Measurements from ENCODE around the gene SLC1A2.
"Not testable (repeated sequence)": the region's sequence is repeated elsewhere in the genome, so short reads cannot be mapped to it uniquely, and the experiment has no call there.

SLC1A2 gene

DNA sequence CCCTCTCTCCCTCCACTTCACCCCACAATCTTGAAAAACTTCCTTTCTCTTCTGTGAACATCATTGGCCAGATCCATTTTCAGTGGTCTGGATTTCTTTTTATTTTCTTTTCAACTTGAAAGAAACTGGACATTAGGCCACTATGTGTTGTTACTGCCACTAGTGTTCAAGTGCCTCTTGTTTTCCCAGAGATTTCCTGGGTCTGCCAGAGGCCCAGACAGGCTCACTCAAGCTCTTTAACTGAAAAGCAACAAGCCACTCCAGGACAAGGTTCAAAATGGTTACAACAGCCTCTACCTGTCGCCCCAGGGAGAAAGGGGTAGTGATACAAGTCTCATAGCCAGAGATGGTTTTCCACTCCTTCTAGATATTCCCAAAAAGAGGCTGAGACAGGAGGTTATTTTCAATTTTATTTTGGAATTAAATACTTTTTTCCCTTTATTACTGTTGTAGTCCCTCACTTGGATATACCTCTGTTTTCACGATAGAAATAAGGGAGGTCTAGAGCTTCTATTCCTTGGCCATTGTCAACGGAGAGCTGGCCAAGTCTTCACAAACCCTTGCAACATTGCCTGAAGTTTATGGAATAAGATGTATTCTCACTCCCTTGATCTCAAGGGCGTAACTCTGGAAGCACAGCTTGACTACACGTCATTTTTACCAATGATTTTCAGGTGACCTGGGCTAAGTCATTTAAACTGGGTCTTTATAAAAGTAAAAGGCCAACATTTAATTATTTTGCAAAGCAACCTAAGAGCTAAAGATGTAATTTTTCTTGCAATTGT, 188.1 kb downstream of the SLC1A2 start:
- DNase-seq (ENCODE audit: extremely low read depth, insufficient read length) = no peak
- TF ChIP-seq, protein P1, sequence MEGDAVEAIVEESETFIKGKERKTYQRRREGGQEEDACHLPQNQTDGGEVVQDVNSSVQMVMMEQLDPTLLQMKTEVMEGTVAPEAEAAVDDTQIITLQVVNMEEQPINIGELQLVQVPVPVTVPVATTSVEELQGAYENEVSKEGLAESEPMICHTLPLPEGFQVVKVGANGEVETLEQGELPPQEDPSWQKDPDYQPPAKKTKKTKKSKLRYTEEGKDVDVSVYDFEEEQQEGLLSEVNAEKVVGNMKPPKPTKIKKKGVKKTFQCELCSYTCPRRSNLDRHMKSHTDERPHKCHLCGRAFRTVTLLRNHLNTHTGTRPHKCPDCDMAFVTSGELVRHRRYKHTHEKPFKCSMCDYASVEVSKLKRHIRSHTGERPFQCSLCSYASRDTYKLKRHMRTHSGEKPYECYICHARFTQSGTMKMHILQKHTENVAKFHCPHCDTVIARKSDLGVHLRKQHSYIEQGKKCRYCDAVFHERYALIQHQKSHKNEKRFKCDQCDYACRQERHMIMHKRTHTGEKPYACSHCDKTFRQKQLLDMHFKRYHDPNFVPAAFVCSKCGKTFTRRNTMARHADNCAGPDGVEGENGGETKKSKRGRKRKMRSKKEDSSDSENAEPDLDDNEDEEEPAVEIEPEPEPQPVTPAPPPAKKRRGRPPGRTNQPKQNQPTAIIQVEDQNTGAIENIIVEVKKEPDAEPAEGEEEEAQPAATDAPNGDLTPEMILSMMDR (IDR thresholded peaks at IDR 0.05; ENCODE audit: insufficient read depth, low read length, poor library complexity, severe bottlenecking) = no peak
- Histone ChIP-seq H3K4me3 (replicated peaks; ENCODE audit: low read depth, low read length) (no peak overlapping the region), H3K36me3 (ENCODE audit: control insufficient read depth, insufficient read depth, low read length) (peaks cover 15% of the 10 kb centered on the region), H3K27me3 (replicated peaks; ENCODE audit: control insufficient read depth, insufficient read depth, low read length) (no peaks in the 10 kb centered on the region)

DNA sequence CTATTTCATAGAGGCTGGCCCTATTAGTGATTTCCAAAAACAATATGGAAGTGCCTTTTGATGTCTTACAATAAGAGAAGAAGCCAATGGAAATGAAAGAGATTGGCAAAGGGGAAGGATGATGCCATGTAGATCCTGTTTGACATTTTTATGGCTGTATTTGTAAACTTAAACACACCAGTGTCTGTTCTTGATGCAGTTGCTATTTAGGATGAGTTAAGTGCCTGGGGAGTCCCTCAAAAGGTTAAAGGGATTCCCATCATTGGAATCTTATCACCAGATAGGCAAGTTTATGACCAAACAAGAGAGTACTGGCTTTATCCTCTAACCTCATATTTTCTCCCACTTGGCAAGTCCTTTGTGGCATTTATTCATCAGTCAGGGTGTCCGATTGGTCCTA, 189.0 kb downstream of the SLC1A2 start:
- Histone ChIP-seq H3K27me3 (replicated peaks; ENCODE audit: control insufficient read depth, insufficient read depth, low read length) (no peaks in the 10 kb centered on the region), H3K4me3 (replicated peaks; ENCODE audit: low read depth, low read length) (no peak overlapping the region), H3K36me3 (ENCODE audit: control insufficient read depth, insufficient read depth, low read length) (peaks cover 15% of the 10 kb centered on the region)
- DNase-seq (ENCODE audit: extremely low read depth, insufficient read length) = no peak
- TF ChIP-seq, protein P1 (IDR thresholded peaks at IDR 0.05; ENCODE audit: insufficient read depth, low read length, poor library complexity, severe bottlenecking) = no peak

DNA sequence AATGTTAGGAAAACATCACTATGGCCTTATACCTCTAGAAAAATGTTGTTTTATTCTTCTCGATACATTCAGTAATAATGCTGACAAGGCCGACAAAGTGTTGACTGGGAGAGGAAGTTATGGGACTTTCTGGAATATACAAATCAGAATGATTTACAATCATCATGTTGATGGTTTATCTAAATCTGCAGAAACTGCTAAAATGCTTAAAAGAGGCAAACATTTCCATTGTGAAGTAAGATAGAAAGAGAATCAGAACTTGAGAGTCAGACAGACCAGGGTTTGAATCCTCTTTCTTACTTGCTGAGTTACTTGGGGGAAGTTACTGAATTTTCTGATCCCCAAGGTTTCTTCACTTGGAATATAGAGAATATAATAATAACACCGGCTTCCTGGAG, 191.0 kb downstream of the SLC1A2 start:
- Histone ChIP-seq H3K27me3 (replicated peaks; ENCODE audit: control insufficient read depth, insufficient read depth, low read length) (no peaks in the 10 kb centered on the region), H3K36me3 (ENCODE audit: control insufficient read depth, insufficient read depth, low read length) (peaks cover 29% of the 10 kb centered on the region), H3K4me3 (replicated peaks; ENCODE audit: low read depth, low read length) (no peak overlapping the region)
- no peak for DNase-seq (ENCODE audit: extremely low read depth, insufficient read length)
- TF ChIP-seq, protein P1 (IDR thresholded peaks at IDR 0.05; ENCODE audit: insufficient read depth, low read length, poor library complexity, severe bottlenecking) = no peak

DNA sequence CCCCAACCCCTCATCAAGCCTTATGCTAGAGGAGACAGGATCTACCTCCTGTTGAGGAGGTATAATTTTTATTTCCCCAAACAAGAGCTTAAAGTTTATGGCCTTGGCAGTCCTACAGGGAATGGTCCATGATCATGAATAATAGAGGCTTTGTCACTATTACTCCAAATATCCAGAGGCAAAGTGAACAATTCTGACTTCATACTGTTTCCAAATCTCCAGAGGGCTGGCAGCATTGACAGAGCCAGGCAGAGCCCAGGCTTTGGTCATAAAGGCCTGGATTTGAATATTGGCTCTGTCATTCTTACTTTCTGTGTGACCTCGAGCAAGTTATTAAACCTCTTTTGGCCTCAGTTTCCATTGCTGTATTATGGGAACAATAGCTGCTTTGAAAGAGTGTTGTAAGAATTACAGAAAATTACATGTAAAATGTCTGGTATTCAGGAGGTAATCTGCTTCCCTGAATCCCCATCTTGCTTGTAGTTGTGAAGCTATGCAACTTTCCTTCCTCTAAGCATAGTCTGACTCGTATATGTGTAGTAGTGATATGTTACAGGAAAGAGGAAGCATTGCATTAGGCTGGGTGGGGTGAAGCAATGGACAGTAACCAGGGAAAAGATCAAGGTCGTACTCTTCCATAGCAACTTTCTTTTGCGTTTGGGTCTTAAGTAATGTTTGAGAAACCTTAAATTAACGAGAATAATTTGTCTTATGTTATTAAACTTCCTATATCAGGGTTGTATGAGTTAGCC, 191.6 kb downstream of the SLC1A2 start:
- DNase-seq (ENCODE audit: extremely low read depth, insufficient read length) = no peak
- H3K36me3 ChIP-seq (ENCODE audit: control insufficient read depth, insufficient read depth, low read length) = peaks cover 32% of the 10 kb centered on the region
- no peaks in the 10 kb centered on the region for H3K27me3 ChIP-seq (replicated peaks; ENCODE audit: control insufficient read depth, insufficient read depth, low read length)
- TF ChIP-seq, protein P1 (IDR thresholded peaks at IDR 0.05; ENCODE audit: insufficient read depth, low read length, poor library complexity, severe bottlenecking) = no peak
- H3K4me3 ChIP-seq (replicated peaks; ENCODE audit: low read depth, low read length) = no peak overlapping the region

DNA sequence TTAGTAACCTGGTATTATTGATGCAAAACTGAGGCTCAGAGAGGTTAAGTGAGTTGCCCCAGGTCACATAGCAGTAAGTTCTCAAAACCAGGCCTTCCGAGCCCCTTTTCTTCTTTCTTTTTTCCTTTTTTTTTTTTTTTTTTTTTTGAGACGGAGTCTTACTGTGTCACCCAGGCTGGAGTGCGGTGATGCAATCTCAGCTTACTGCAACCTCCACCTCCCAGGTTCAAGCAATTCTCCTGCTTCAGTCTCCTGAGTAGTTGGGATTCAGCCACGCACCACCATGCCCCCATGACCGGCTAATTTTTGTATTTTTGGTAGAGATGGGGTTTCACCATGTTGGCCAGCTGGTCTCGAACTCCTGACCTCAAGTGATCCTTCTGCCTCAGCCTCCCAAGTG, 192.6 kb downstream of the SLC1A2 start:
- peaks cover 36% of the 10 kb centered on the region for H3K36me3 ChIP-seq (ENCODE audit: control insufficient read depth, insufficient read depth, low read length)
- not testable (repeated sequence) for H3K4me3 ChIP-seq (replicated peaks; ENCODE audit: low read depth, low read length); DNase-seq (ENCODE audit: extremely low read depth, insufficient read length); H3K27me3 ChIP-seq (replicated peaks; ENCODE audit: control insufficient read depth, insufficient read depth, low read length)

DNA sequence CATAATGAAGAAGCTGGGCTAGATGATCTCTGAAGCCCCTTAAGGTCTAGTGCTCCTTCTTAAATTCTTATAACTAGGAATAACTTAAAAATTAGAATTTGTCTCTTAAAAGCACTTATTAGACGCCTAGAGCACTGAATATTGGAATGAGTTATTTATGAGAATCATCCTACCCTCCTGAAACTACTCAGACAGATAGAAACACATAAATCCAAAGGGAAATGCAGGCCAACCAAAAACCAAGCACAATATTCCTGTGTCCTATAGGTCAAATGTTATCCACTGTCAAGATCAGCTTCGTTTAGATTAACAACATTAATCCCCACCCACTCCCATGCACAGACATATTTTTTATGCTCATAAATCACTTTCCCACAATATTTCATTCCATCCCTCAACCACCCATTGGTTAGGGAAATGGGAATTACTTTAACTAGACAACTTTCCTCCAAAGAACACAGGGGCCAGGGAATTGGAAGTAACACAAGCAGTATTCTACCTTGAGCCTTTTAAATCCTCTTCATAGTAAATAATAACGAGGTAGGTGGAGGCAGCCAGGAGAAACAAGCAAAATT, 193.3 kb downstream of the SLC1A2 start:
- no peak for DNase-seq (ENCODE audit: extremely low read depth, insufficient read length)
- Histone ChIP-seq H3K36me3 (ENCODE audit: control insufficient read depth, insufficient read depth, low read length) (peaks cover 40% of the 10 kb centered on the region), H3K27me3 (replicated peaks; ENCODE audit: control insufficient read depth, insufficient read depth, low read length) (no peaks in the 10 kb centered on the region), H3K4me3 (replicated peaks; ENCODE audit: low read depth, low read length) (no peak overlapping the region)
- TF ChIP-seq, protein P1 (IDR thresholded peaks at IDR 0.05; ENCODE audit: insufficient read depth, low read length, poor library complexity, severe bottlenecking) = no peak
